Right renal cortex interstitium (tissue), 3 donors: ENCODE data around the gene MAST2. TPM values are rescaled to one million over a fixed set of nuclear protein-coding genes. Genes with fewer than 3 reads are reported as not detected.

Experiments
- polyA plus RNA-seq, 3 donors: library from polyadenylated mRNA; unstranded; fragments of 120-200 nt; gene quantifications; one replicate each; pipeline ENCODE4 v1.2.1, GENCODE V29; 2013; ENCODE audit not compliant: insufficient read length in 3 of 3

Gene MAST2
- polyA plus RNA-seq, 3 donors, result 25.4 to 31.4 (median 28.9) TPM

Other genes with a start within 250 kb of the MAST2 start
- gene NASP, start 219.6 kb upstream of the MAST2 start, polyA plus RNA-seq, result 100 to 1,000 TPM; 288 to 358 (median 311) TPM
- 1 to 10 TPM in 2 of 3 donors, under 1 TPM in 1; 0.97 to 2.2 (median 1.9) TPM for gene CCDC17, start 179.6 kb upstream of the MAST2 start, polyA plus RNA-seq
- 100 to 1,000 TPM; 110 to 117 (median 115) TPM for gene GPBP1L1, start 117.1 kb upstream of the MAST2 start, polyA plus RNA-seq
- 10 to 100 TPM; 57.7 to 63.2 (median 63.2) TPM for gene TMEM69, start 115.4 kb upstream of the MAST2 start, polyA plus RNA-seq
- gene IPP, start 53.0 kb upstream of the MAST2 start, polyA plus RNA-seq, result 10 to 100 TPM; 27.2 to 30.2 (median 29.8) TPM